GM19438 (cell line): Measurements from ENCODE around the gene TBX19.

ENCODE experiments used
- ATAC-seq: cut with Tn5 transposase; IDR thresholded peaks from one replicate; pipeline ENCODE4 v1.9.1; 2021; ENCODE audit warnings: low read depth; ENCODE audit not compliant: unreplicated experiment

The TBX19 gene

DNA sequence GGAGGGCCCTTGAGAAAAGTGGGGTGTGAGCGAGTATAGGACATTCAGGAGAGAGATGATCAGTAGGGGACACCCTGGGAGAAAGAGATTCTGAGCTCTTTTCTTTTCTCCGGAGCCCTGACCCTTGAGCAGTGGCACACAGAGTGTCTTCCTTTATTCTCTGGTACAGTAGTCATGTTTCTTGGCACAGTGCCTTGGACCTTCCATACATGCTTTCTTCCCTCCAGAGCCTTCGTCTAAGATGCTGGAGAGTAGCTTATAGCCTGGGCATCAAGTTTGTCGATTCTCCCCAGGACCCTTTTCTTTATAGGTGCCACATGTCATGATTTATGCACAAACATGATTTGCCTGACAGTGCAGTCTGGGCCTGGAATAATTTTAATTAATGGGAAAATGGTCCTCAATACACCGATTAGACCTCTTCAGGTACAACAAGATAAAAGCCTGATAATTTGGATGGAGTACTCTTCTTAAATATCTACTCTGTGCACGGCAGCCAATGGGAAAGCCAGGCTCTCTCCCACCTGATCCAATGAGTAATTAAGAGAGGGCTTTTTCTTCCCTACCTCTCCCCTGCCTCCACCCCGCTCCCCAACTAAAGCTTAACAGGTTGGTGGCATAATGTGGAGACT lies at the start of gene TBX19:
TSS of gene TBX19 (plus strand) at position 582 of the 632 bp plus-strand sequence. CDS start 214 bp downstream, outside the sequence.
- ATAC-seq: no peak

DNA sequence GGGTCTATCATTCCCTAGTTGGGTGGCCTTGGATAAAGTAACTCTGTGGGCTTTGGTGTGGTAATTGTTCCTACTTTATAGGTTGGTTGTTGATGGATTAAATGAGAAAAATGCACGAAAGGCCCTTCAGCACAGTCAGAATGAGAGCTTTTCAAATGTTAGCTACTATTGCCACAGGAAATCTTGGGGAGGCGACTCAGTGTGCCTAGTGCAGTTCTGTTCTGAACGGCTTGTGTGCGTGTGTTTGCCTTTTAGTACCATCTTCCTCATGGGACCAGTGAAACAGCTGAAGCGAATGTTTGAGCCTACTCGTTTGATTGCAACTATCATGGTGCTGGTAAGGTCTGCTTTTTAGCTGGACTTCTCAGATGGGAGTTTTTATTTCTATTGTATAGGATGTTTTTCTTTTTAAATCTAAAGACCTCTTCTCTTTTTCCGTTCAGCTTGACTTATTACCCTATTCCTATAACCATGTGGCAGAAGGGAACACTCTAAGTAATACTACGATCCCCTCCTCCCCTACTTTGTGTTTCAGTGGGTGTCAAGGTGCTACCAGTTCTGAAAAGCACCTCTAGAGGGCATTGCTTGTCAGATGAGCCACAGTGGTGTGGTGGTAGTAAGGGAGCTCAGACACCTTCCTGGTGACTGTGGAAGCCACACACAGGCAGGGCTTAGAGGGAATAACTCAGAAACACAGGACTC lies 45.7 kb upstream of the TBX19 start:
- no peak for ATAC-seq

DNA sequence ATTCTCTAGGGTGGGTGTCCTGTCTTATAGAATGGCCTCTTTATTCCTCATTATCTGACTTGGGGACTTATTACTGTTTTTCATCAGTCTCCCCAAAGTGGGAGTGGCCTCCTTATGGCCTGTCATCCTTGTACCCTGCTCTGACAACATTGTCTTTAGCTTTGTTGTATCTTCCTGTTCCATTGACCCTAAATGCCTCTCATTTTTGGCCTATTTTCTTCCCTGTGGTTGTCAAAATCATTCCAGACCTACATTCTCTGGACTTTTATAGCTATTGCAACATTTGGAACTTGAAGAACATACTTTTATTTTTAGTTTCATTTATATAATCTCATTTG lies 45.2 kb upstream of the TBX19 start:
- ATAC-seq: no peak

DNA sequence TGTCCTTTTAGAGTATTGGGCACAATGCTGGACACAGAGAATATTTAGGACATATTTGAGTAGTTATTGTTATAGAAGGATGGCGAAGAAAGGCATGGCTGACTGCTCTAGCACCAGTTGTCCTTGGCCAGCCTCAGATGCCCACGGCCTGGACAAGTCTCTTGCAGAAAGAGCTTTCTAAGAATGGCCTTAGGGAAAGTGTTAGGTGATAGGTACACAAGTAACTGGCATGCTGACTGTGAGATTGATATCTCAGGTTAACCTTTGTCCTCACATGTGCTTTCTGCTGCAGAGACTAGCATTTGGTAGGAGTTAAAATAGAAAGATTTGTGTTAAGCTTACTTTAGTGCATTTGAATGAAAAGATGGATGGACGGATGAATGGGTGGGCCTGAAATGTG lies 44.7 kb upstream of the TBX19 start:
- no peak for ATAC-seq

DNA sequence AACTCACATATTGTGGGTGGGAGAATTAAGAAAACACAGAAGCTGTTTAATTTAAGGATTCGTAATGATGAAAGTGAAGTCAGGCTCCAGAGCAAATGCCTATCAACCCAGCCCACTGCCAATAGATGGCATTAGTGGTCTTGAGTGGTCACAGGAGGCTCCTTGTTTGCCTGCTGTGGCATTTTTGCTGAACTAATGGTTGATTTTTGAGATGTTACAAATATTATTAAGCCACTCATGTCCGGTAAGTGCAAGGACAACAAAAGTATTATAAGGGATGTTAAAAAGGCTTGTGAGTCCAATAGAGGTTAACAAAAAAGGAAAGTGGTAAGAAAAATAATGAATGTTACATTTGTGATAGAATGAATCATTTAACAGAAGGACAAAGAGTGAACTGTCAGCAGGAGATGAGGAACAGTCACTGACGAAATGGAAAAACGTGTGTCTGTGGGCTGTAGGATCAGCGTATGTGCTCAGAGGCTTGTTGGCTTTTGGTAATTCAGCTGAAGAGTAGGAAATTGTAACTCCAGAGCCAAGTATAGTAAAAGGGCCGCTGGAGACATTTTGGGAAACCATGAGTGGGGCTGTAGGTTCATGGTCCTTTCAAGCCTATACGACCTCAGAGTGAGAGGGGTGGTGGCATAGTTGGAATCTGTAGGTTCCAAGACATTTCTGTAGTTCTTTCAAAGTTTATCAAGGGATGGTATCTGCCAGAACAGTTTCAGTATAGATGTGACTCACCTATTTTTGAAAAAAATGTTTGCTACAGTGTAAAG lies 43.7 kb upstream of the TBX19 start:
- no peak for ATAC-seq

DNA sequence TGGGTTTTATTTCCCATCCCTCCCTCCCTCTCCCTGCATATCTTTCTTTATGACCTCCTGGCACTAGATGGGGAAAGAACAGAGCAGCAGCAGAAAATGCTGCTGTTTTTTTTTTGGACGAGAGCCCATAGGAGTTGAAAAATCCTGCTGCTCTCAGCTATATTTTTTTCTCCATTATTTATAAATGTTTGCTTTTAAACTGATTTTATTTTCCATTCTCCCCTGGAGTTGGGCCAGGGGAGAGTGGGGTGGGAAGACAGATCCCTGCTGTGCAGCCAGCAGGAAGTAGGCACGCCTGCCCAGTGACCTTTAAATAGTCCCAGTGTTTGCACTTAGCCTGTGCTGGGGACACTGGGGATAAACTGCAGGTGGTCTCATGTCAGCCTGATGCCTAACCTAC lies 37.5 kb upstream of the TBX19 start:
- ATAC-seq: no peak

DNA sequence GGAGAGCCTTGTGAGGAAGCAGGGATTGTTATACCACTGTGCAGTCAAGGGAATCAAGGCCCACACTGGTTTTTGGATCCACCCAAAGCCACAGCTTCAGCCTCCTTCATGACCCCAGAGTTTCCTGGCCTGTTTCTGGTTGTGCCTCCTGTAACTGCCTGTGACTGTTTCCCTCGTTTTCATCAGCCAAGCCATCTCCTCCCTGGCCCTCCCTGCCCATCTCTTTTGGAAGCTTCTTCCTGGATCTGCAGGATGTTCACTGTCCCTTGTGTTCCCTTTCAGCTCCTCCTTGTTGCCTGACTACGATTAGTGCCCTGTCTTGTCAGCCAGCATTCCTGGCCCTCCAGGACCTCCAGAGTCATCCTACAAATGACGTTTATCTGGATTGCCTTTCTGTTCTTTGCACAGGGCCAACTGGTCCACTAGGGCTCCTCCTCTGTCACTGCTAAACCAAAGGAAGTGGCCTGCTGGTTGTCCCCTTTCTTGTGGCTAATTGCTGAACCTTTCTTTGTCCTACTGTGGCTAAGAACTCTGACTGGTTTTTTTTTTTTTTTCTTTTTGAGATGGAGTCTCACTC lies 37.0 kb upstream of the TBX19 start:
- ATAC-seq: no peak

DNA sequence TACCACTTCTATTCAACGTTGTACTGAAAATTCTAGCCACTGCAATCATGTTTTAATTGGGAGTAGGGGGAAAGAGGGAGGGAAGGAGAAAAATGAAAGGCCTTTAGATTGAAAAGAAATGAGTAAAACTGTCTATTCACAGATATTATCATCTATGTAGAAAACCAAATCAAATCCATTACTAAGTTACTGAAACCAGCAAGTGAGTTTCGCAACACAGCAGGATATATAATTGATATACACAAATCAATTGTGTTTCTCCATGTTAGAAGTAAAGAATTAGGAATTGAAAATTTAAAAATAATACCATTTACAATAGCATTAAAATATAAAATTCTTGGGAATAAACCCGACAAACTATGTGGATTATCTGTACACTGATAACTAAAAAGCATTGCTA lies 35.6 kb upstream of the TBX19 start:
- ATAC-seq: no peak

DNA sequence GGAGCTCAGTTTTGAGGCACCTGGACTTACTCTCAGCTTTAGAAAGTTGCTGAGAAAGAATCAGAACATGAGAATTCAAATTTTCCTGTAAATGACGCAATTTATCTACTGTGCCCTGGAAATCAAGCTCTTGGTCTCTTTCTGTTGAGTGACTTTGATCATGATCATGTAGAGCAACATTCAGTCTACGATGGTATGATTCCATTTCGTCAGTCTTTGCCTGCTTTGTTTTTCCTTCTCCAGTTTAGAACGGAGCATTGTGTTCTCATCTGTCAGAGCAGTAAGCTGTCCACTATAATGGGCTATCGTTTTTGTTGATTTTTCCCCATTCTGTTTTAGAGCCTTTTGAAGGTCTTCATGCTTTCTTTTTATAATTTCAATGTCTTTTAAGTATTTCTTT lies 34.2 kb upstream of the TBX19 start:
- no peak for ATAC-seq

DNA sequence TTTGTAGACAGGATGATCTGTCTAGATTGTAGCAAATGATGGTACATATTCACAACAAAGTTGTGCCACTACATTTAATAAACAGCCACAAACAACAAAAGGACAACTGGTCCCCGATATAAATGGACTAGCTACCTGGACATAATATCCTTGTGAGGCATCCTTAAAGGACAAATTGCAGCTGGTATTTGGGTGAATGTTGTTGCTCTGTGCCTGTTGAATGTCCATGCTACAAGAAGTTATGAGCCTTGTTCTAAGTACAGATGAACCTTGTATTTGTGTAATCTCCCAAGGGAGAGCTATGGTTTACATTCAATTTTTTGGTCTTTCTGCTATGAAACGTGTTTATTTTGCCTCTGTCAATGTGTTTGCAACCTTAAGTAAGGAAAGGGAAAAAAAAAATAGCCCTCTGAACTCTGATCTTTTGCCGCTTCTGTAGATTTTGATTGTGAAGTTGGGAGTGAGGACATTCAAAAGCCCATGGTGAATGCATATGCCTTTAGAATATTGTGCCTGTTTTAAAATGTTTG lies 28.4 kb upstream of the TBX19 start:
- ATAC-seq: no peak

DNA sequence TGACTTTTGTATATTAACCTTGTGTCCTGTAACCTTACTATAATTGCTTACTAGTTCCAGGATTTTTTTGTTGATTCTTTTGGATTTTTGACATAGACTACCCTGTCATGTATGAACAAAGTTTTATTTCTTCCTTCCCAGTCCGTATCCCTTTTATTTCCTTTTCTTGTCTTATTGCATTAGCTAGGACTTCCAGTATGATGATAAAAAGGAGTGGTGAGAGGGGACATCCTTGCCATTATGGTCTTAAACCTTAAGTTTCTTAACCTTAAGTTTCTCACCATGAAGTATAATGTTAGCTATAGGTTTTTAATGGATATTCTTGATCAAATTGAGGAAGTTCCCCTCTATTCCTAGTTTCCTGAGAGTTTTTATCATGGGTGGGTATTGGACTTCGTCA lies 24.5 kb upstream of the TBX19 start:
- ATAC-seq: no peak

DNA sequence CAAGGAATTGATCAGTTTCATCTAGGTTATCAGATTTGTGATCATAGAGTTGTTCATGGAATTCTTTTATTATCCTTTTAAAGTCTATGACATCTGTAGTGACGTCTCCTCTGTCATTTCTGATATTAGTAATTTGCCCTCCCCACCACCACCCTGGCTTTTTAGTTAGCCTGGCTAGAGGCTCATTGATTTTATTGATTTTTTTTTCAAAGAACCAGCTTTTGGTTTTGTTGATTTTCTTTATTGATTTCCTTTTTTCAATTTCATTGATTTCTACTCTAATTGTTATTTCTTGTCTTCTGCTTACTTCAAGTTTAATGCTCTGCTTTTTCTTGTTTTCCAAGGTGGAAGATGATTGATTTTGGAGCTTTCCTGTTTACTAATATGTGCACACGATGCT lies 23.3 kb upstream of the TBX19 start:
- ATAC-seq: no peak

DNA sequence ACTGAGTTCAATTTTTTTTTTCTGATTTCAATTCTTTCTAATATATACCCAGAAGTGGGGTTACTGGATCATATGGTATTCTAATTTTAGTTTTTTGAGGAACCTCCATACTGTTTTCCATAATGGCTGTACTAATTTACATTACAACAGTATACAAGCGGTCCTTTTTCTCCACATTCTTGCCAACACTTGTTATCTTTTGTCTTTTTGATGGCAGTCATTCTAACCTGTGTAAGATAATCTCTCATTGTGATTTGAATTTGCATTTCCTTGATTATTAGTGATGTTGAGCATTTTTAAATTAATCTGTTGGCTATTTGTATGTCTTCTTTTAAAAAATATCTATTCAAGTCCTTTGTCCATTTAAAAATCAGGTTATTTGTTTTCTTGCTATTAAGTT lies 21.1 kb upstream of the TBX19 start:
- no peak for ATAC-seq

DNA sequence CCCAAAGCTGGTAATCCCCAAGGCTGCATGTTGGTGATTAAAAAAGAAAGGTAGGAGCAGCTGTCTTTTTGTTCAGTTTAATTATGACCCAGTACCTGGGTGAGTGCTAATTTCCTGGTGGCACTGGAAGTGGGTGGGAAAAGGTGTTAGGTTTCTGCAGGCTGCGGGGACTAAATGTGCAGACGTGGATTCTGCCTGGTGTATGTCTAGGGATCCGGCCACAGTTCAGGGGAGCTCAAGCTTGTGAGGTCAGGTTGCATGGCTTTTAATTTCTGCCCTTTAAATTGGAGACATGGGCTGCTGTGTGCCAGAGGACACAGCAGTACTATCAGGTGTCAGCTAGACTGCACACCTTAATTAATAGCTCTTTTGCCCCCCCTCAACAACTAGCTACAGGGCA lies 20.3 kb upstream of the TBX19 start:
- ATAC-seq: no peak

DNA sequence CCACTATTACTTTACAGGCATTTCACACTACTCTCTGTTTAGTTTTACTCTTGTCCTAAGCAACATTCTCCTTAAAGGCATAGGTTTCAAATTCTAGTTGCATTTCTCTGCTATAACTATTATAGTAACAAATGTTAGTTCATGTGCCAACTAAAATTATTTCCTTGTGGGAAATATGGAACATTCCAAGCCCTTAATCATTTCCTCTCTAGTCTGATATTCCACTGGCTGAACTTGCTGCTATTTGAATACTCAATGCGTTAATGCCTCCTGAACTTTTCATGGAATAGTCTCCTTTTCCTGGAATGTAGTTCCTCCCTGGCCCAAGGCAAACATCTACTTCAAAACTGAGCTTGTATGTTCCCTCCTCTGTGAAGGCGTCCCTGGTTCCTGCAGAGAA lies 19.3 kb upstream of the TBX19 start:
- ATAC-seq: no peak

DNA sequence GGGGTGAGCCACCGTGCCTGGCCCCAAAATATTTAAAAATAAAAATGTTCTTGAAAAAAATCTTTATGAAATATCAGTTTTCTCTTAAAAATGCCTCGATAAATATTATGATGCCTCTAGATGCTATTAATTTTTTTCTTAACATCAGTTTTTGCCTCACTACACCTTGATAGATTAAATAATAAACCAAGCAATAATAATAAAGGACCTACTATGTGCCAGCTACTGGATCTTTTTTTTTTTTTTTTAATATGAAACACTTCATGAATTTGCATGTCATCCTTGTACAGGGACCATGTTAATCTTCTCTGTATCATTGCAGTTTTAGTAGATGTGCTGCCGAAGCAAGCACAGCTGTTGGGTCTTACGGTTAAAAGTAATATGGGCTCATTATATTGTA lies 17.5 kb upstream of the TBX19 start:
- ATAC-seq: no peak

DNA sequence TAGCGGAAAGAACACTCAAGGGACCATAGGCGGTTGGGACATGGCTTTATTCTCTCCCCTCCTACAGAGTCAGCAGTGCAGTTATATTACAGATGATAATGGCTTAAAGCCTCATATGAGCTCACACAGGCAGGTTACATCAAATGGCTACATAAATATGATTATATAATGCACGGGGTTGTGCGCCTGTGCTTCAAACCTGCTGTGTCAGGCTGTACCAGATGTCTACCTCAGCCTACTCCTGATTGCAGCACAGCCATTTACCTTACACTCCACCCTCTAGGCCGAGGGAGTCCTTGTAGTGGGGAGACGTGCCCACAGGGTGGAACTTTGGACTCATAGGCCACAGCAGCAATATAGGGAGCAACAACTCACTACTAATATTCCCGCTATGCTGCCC lies 16.4 kb upstream of the TBX19 start:
- no peak for ATAC-seq

DNA sequence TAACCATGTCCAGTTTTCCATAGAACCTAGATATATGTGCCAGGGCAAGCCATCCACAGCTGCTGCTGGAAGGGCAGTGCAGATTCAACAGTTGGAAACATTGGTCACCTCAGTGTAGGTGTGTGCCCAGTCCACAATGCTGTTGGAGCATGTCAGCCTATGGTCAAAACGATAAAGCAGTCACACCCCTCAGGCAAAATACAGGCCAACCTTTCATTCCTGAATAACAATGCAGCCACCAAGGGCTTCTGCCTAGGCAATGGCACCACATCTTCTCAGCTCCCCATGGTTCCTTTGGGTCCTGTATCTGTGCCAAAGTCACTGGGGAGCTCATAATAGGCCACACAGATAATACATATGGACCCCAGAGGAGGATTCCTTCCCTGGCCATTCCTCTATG lies 15.1 kb upstream of the TBX19 start:
- ATAC-seq: no peak

DNA sequence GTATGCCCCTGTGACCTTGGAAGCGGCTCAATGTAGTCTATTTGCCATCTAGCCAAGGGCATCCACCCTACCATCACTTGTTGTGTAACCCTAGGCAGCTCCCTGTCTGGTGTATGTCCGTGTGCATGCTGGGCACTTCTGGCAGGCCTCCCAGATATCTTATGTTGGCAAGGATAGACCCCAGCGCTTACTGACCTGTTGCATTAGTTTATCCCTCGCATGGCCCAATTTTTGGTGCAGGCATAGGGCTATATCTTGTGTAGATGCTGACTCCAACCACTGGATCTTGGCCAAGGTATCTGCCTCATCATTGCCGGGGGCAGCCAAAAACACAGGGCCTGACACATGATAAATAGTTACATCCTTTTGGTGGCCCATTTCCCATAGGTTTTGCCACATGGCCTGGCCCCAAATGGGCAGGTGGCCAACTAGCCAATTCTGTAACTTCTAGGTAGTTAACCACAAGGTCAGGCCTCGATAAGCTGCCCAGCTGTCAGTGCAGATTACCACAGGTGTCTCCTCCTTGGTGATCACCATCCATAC lies 14.0 kb upstream of the TBX19 start:
- no peak for ATAC-seq

DNA sequence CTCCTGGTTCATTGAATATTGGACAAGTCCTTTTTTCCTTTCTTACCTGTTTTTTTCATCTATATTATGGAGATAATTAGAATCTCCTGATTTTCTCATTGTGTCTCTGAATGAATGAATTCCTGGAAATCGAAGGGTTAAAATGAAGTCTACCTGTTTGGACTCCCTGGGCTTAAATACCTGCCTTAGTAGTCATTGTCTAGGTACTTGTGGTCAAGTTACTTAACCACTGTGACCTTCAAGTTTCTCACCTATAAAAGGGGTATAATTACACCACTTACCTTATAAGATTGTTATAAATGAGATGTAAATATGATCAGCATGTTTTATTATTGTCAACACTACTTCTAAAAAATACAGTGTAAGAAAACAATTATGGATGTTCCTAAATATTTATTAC lies 9.0 kb upstream of the TBX19 start:
- no peak for ATAC-seq

DNA sequence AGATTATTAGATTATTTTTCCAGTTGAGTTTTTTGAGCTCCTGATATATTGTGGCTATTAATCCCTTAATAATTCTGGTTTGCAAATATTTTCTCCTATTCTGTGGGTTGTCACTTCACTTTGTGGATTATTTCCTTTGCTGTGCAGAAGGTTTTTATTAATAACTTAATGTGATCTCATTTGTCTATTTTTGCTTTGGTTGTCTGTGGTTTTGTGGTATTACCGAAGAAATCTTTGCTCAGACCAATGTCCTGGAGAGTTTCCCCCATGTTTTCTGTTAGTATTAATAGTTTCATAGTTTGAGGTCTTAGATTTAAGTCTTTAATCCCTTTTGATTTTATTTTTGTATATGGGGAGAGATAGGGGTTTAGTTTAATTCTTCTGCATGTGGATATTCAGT lies 7.1 kb upstream of the TBX19 start:
- no peak for ATAC-seq
